ENCODE measurements around the gene A2ML1.
"Not testable (repeated sequence)": the region's sequence is repeated elsewhere in the genome, so short reads cannot be mapped to it uniquely, and the experiment has no call there.

The A2ML1 gene

DNA sequence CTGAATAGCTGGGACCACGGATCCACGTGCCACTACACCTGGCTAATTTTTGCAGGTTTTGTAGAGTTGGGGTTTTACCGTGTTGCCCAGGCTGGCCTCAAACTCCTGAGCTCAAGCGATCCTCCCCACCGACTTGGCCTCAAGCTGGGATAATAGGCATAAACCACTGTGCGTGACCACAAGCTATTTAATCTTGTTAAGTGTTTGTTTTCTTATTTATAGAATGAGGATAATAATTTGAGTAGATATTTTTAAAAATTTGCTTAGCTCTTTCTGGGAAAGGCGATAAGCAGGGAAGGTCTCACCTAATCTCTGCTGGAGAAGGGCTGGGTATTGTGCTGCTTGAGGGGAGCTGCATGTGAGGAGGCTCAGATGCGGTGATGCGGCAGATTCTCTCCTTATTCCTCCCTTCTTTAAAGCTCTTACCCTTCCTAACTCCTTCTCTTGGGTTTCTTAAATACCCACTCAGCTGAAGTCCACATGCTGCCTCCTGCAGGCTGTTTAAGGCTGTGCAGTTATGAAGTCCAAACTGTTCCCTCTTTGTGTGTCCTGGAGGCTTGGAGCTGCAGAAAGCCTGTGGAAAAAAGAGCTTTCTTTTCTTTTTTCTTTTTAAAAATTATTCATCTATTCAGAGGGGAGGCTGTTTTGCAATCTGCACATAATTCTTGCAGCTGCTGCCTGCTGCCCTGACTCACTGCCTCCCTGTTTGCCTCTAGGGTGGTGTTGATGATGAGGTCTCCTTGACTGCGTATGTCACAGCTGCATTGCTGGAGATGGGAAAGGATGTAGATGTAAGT lies 37.9 kb downstream of the A2ML1 start:
- no peak for DNase-seq

GRCh38 chr12:8866429-8866828 lies 44.0 kb downstream of the A2ML1 start:
- DNase-seq = no peak

DNA sequence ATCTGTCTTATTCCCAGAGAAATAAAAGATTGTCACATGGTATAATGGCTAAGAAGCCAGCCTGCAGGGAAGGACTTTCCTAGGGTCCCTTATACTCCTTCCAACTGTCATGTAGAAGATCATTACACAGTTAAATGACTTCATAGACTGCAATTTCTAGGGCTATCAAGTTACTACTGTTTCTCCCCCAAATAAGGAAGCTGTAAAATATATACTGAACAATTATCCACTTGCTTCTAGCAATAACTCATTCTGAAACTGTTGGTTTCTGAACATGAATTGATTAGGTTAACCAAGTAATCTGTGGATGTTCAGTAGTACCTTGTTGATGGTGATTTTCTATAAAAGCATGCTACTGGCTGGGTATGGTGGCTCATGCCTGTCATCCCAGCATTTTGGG lies 44.6 kb downstream of the A2ML1 start:
- no peak for DNase-seq

DNA sequence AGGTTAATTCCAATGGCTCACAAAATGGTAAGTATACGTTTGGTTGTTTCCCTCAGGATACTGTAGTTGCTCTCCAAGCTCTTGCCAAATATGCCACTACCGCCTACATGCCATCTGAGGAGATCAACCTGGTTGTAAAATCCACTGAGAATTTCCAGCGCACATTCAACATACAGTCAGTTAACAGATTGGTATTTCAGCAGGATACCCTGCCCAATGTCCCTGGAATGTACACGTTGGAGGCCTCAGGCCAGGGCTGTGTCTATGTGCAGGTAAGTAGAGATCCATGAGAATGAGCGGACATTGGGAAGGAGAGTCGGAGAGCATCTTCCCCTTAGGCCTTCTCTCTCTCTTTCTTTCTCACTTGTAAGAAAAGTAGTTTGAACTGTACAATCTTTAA lies 45.4 kb downstream of the A2ML1 start:
- no peak for DNase-seq

DNA sequence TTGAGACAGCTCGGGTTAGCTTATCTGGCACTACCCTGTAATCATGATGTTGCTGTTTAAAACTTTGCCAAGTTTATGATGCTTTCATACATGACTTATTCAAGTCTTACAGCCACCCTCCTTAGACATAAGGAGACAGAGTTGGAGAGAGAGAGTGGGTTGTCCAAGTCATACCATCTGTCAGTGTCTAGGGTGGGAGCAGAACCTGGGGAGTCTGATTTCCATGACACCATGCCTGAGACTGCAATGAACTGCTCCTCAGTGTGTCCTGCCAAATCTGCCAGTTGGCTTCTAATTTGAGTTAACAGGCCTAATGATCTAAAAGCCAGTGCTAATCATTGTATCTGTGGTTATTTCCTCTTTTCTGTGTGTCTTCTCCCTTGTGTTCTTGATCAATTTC lies 48.2 kb downstream of the A2ML1 start:
- DNase-seq = no peak

- DNase-seq = no peak
Observed at GRCh38 chr12:8871068-8871467, 48.6 kb downstream of the A2ML1 start.

GRCh38 chr12:8876887-8877286 lies 54.5 kb downstream of the A2ML1 start:
- DNase-seq = no peak

GRCh38 chr12:8886502-8887284 lies 64.3 kb downstream of the A2ML1 start:
- no peak for DNase-seq

DNA sequence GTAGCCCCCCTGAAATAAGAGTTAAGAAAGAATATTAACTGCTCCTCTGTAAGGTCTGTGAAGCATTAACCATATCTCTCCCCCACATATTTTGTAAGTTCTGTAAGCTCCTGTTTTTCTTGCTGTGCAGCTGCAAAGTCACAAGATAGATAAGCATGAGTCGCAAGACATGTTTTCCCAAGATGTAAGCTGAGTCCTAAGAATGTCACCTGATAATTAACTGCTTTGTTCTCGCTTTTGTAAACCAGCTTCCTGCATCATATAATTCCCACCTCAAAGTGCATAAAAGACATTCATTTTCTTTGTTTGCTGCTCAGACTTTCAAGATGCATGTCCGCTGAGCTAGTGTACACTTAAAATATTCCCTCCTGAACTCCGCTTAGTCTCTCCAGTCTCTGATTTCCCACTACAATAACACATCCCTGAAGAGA lies 64.9 kb downstream of the A2ML1 start:
- no peak for DNase-seq

GRCh38 chr12:8890313-8891085 lies 68.1 kb downstream of the A2ML1 start:
- DNase-seq = peak; percentile 19

- DNase-seq = no peak
Observed at GRCh38 chr12:8891976-8892375, 69.6 kb downstream of the A2ML1 start.

GRCh38 chr12:8894378-8894777 lies 72.0 kb downstream of the A2ML1 start:
- no peak for DNase-seq

GRCh38 chr12:8894986-8895385 lies 72.6 kb downstream of the A2ML1 start:
- no peak for DNase-seq

- DNase-seq = no peak
Observed at GRCh38 chr12:8897081-8897480, 74.7 kb downstream of the A2ML1 start.

DNA sequence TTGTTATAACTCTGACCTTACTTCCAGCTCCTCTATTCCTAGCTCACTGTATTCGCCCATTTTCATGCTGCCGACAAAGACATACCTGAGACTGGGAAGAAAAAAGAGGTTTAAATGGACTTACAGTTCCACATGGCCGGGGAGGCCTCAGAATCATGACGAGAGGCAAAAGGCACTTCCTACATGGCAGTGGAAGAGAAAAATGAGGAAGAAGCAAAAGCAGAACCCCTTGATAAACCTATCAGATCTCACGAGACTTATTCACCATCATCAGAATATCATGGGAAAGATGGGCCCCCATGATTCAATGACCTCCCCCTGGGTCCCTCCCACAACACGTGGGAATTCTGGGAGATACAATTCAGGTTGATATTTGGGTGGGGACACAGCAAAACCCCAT lies 77.4 kb downstream of the A2ML1 start:
- DNase-seq = no peak

- not testable (repeated sequence) for DNase-seq
Observed at GRCh38 chr12:8902703-8903102, 80.3 kb downstream of the A2ML1 start.

DNA sequence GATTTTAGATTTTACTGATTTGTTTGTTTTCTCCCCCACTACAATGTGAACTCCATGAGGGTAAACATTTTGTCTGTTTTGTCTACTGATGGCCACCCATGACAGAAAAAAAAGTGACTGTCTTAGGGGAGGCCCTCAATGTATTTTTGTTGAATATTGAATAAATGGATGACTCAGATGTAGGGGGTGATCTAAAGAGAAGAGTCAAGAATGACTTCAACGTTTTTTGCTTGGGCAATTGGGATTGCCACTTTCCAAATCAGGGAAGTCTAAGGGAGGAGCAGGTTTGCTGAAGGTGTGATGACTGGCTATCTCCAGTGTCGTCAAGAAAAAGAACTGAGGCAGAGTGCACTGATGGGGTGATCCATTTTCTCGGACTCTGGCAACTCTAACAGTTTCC lies 81.2 kb downstream of the A2ML1 start:
- no peak for DNase-seq

DNA sequence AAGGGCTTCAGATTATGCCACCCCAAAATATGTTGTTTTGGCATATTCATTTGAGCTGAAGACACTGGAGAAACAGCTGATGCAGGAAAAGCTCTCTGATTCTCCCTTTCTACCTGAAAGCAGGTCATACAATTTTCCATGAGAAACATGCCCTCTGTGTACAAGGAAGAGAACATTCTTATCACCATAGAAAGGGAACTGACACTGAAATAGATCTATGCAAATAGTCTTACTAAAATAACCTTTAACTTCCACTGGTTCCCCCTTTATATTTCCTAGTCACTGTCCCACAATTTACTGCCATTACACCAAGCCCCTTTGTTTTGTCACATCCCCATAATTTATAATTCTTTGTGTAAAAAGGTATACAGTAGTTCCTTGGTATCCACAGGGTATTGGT lies 82.2 kb downstream of the A2ML1 start:
- DNase-seq = no peak

DNA sequence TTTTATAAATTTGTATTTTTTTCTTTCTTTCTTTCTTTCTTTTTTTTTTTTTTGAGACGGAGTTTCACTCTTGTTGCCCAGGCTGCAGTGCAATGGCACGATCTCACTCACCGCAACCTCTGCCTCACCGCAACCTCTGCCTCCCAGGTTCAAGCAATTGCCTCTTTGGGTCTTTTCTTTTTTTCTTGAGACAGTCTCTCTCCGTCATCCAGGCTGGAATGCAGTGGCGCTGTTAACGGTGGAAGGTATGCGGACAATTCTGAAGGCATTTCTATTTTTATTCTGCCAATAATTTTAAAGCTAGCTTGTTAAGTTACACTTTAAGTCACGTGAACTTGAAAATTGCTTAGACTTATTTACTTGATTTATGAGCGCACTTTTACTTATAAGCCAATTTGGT lies 83.1 kb downstream of the A2ML1 start:
- DNase-seq = no peak

GRCh38 chr12:8906266-8907180 lies 84.1 kb downstream of the A2ML1 start:
- DNase-seq = no peak

- no peak for DNase-seq
Observed at GRCh38 chr12:8907513-8907912, 85.1 kb downstream of the A2ML1 start.

DNA sequence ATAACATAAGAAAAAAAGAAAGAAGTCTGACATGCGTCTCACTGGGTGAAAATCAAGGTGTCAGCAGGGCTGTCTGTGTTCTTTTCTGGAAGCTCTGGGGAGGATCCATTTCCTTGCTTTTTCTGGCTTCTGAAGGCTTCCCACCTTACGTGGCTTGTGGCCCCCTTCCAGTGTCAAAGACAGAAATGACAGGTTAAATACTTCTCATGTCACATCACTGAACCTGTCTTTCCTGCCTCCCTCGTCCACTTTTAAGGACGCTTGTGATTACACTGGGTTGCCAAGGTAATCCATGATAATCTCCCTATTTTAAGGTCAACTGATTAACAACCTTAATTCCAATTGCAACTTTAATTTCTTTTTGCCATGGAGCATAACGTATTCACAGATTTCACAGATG lies 87.3 kb downstream of the A2ML1 start:
- DNase-seq = no peak

Measured in NCI-H2029 treated with DMSO at 0.1 percent for 48 hours (cell line).